ENCODE measurements around the gene RPTOR. TPM values are rescaled to one million over a fixed set of nuclear protein-coding genes. Genes with fewer than 3 reads are reported as not detected.

The RPTOR gene
- total RNA-seq, 4 donors from 2014 or later, result 23.6 to 37.0 (median 27.8) TPM

- no peak for ATAC-seq (ENCODE audit: low FRiP score)
- DNase-seq (ENCODE audit: low spot score), result no peak
- no peak for TF ChIP-seq CTCF (IDR thresholded peaks at IDR 0.05)
These were observed 60.9 kb downstream of the RPTOR start for GRCh38 chr17:80605326-80606066.

GRCh38 chr17:80608326-80608725, 63.7 kb downstream of the RPTOR start:
- no peak for ATAC-seq (ENCODE audit: low FRiP score)
- no peak for DNase-seq (ENCODE audit: low spot score)
- no peak for TF ChIP-seq CTCF (IDR thresholded peaks at IDR 0.05)

DNA sequence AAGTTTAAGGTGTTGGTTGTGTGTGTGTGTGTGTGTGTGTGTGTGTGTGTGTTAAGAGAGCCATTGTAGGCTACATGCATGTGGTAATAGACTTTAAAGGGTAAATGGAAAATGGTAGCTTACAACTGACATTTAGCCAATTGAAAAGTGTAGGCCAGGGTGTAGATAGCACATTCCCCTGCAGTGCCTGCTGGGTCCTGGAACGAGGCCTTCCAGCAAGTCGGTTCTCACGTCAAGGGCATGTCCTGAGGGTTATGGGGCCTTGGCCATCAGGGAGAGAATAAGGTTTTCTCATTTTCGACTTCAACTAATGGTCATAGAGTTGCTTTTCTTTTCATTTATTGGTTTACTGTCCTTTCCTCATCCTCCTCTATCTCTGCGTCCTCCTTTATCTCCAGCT, 65.1 kb downstream of the RPTOR start:
- no peak for TF ChIP-seq CTCF (IDR thresholded peaks at IDR 0.05)
- no peak for ATAC-seq (ENCODE audit: low FRiP score)
- DNase-seq (ENCODE audit: low spot score), result no peak

GRCh38 chr17:80611816-80612215, 67.2 kb downstream of the RPTOR start:
- ATAC-seq (ENCODE audit: low FRiP score) (no peak), DNase-seq (ENCODE audit: low spot score) (no peak)
- no peak for TF ChIP-seq CTCF (IDR thresholded peaks at IDR 0.05)

- no peak for ATAC-seq (ENCODE audit: low FRiP score)
- DNase-seq (ENCODE audit: low spot score), result no peak
- no peak for TF ChIP-seq CTCF (IDR thresholded peaks at IDR 0.05)
These were observed 68.5 kb downstream of the RPTOR start for GRCh38 chr17:80612997-80613731.

DNA sequence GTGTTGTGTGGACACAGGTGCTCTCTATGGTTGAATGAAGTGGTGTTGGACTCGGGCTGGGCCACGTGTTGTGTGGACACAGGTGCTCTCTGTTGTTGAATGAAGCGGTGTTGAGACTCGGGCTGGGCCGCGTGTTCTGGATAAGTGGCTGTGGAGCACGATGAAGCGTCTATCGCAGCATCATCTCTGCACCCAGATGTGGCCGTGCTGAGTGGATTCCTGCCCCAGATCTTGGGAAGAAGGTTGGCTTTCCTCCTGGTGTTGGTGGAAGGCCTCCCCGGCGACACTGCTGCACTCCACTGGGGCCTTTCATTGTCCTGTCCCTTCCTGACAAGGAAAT, 69.1 kb downstream of the RPTOR start:
- DNase-seq (ENCODE audit: low spot score) (no peak), ATAC-seq (ENCODE audit: low FRiP score) (no peak)
- no peak for TF ChIP-seq CTCF (IDR thresholded peaks at IDR 0.05)
